ENCODE results near the gene C17orf113.

DNA sequence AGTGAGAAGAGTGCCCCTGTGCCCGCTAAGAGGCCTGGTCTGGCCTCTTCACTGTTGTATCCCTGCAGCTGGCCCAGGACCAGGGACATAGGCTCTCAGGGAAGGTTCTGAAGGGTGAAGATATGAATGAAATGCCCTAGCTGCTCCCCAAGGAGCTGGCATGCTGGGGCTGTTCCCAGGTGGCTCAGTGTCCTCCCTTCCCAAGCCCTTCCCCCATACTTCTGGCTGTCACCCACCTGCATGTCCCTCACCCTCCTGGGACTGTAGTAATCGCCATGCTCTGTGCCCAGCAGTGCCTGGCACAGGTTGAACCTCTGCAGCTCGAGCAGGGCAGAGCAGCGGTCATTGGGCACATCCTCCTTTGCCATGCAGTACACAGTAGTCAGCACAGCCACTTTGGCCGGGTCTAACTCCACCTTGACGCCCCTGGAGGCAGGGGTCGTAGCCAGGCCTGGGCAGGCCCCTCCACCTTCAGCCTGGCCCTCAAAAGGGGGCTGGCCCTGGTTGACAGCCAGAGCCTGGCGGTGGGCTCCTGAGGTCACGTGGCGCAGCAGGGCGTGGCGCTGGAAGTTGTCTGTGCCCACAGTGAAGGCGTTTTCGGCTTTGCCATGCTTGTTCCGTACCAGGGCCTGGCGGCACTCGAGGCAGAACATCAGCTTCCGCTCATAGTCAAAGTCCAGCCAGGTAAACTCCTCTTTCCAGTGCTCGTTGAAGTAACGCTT is 7.6 kb downstream of the C17orf113 start:
- TF ChIP-seq, protein P1, sequence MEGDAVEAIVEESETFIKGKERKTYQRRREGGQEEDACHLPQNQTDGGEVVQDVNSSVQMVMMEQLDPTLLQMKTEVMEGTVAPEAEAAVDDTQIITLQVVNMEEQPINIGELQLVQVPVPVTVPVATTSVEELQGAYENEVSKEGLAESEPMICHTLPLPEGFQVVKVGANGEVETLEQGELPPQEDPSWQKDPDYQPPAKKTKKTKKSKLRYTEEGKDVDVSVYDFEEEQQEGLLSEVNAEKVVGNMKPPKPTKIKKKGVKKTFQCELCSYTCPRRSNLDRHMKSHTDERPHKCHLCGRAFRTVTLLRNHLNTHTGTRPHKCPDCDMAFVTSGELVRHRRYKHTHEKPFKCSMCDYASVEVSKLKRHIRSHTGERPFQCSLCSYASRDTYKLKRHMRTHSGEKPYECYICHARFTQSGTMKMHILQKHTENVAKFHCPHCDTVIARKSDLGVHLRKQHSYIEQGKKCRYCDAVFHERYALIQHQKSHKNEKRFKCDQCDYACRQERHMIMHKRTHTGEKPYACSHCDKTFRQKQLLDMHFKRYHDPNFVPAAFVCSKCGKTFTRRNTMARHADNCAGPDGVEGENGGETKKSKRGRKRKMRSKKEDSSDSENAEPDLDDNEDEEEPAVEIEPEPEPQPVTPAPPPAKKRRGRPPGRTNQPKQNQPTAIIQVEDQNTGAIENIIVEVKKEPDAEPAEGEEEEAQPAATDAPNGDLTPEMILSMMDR (conservative IDR thresholded peaks at IDR 0.05; ENCODE audit: low read depth in 2 of 2) = no peak
- no peak for TF ChIP-seq POLR2AphosphoS5 (IDR thresholded peaks at IDR 0.05; ENCODE audit: low read depth)
- TF ChIP-seq EZH2 (IDR thresholded peaks at IDR 0.05; ENCODE audit: low read depth, unreplicated experiment) = no peak
- no peak for TF ChIP-seq REST (IDR thresholded peaks at IDR 0.05; ENCODE audit: unreplicated experiment)
- TF ChIP-seq EZH2phosphoT487 (IDR thresholded peaks at IDR 0.05; ENCODE audit: unreplicated experiment) = no peak
- TF ChIP-seq CREB1 (CRISPR knock-in tag; IDR thresholded peaks at IDR 0.05; ENCODE audit: low read depth) = no peak
- no peak for TF ChIP-seq JUNB (IDR thresholded peaks at IDR 0.05; ENCODE audit: unreplicated experiment)
- TF ChIP-seq STAT1 (IDR thresholded peaks at IDR 0.05; ENCODE audit: unreplicated experiment) = no peak
- no peak for TF ChIP-seq ZNF331 (CRISPR knock-in tag; IDR thresholded peaks at IDR 0.05; ENCODE audit: low read depth)
- TF ChIP-seq, protein P2, sequence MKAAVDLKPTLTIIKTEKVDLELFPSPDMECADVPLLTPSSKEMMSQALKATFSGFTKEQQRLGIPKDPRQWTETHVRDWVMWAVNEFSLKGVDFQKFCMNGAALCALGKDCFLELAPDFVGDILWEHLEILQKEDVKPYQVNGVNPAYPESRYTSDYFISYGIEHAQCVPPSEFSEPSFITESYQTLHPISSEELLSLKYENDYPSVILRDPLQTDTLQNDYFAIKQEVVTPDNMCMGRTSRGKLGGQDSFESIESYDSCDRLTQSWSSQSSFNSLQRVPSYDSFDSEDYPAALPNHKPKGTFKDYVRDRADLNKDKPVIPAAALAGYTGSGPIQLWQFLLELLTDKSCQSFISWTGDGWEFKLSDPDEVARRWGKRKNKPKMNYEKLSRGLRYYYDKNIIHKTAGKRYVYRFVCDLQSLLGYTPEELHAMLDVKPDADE (IDR thresholded peaks at IDR 0.05) = no peak
- no peak for TF ChIP-seq ZNF114 (CRISPR knock-in tag; IDR thresholded peaks at IDR 0.05)
- no peak for TF ChIP-seq NANOG (IDR thresholded peaks at IDR 0.05; ENCODE audit: borderline replicate concordance)
- TF ChIP-seq ZNF462 (CRISPR knock-in tag; IDR thresholded peaks at IDR 0.05) = no peak
